HFF-Myc (cell line): ENCODE results near the gene IGFBP7.

Source experiments
- DNase-seq: peaks from one replicate; pipeline ENCODE4 v3.0.0-alpha.2; 2011; ENCODE audit warnings: low read depth; ENCODE audit errors: extremely low read depth
- H3K4me3 ChIP-seq: replicated peaks from 2 replicates; pipeline ENCODE4 v1.5.1; 2011; ENCODE audit warnings: low read depth, mild to moderate bottlenecking, control low read depth, low read length
- TF ChIP-seq, protein P1 (sequence below): IDR thresholded peaks from 2 replicates; pipeline ENCODE4 v1.5.1; 2012; ENCODE audit warnings: mild to moderate bottlenecking, low read depth, low read length, control low read depth; ENCODE audit errors: missing control alignments

Gene IGFBP7

DNA sequence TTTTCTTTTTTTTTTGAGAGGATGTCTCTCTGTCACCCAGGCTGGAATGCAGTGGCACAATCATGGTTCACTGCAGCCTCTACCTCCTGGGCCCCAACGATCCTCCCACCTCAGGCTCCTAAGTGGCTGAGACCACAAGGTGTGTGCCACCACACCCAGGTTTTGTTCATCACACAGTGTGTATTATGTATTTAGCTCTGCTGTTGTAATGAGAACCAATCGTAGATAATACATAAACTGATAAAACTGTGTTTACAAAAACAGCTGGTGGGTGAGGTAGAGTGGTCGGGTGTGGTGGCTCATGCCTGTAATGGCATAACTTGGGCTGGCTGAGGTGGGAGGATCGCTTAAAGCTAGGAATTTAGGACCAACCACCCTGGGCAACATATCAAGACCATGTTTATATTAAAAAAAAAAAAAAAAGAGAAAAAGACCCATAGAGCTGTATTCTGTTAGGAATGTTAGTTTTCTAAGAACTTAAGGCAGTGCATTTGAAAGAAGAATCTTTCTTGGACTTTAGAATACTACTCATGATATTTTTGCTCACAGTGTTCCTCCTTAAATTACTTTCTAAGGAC is 96.6 kb downstream of the IGFBP7 start:
- TF ChIP-seq, protein P1, sequence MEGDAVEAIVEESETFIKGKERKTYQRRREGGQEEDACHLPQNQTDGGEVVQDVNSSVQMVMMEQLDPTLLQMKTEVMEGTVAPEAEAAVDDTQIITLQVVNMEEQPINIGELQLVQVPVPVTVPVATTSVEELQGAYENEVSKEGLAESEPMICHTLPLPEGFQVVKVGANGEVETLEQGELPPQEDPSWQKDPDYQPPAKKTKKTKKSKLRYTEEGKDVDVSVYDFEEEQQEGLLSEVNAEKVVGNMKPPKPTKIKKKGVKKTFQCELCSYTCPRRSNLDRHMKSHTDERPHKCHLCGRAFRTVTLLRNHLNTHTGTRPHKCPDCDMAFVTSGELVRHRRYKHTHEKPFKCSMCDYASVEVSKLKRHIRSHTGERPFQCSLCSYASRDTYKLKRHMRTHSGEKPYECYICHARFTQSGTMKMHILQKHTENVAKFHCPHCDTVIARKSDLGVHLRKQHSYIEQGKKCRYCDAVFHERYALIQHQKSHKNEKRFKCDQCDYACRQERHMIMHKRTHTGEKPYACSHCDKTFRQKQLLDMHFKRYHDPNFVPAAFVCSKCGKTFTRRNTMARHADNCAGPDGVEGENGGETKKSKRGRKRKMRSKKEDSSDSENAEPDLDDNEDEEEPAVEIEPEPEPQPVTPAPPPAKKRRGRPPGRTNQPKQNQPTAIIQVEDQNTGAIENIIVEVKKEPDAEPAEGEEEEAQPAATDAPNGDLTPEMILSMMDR = no peak
- no peak for DNase-seq
- no peak overlapping the region for H3K4me3 ChIP-seq

DNA sequence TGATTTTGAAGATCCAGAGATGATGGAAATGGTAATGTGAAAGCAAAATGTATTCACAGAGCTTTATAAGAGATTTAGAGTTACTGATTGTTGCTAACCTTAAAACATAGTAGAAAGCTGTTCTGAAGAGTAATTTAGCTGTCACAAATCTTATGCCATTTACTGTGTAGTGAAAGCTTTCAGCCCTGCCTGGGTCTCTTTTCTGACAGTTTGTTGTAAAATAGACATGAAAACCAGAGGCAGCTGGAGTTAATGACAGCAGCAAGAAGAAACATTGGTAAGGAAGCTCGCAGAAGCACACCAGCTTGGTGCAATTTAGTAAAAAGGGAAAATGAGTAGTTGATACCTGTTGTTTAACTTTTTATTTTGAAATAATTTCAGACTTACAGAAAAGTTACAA is 110.4 kb downstream of the IGFBP7 start:
- H3K4me3 ChIP-seq = no peak overlapping the region
- DNase-seq = no peak
- TF ChIP-seq, protein P1 = no peak

- DNase-seq = no peak
- no peak overlapping the region for H3K4me3 ChIP-seq
- TF ChIP-seq, protein P1 = no peak
These were observed 114.7 kb downstream of the IGFBP7 start for GRCh38 chr4:56995525-56995924.

GRCh38 chr4:56990109-56990905 is 119.9 kb downstream of the IGFBP7 start:
- no peak overlapping the region for H3K4me3 ChIP-seq
- TF ChIP-seq, protein P1 = no peak
- DNase-seq = no peak

DNA sequence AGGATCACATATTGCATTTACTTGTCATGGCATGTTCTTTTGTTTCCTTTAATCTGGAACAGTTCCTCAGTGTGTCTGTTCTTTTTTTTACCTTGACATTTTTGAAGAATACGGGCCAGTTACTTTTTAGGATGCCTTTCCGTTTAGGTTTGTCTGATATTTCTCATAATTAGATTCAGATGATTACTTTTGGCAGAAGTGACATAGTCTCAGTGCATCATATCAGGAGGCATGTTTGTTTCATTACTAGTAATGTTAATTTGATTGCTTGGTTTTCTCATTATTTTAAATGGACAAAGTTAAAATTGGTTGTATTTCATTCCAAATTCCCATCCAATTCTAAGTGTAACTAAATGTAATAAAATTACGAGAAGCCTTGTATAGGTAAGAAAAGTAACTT is 123.2 kb downstream of the IGFBP7 start:
- DNase-seq = no peak
- TF ChIP-seq, protein P1 = no peak
- H3K4me3 ChIP-seq = no peak overlapping the region

DNA sequence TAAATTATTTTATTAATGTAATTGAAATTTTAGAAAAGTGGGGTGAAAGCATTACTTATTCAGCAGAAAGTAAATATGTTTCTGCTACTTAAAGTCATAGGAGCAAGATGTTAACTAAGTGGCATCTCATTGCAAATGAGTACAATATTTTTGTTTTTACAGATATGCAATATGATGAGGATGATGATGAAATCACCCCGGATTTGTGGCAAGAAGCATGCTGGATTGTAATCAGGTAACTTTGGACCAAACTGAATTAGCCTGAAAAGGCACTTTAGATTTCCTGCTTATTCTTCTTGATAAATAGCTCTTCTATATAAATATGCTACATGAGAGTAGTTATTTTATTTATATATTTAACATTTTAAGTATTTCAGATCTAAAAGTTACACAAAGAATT is 124.0 kb downstream of the IGFBP7 start:
- TF ChIP-seq, protein P1 = no peak
- DNase-seq = no peak
- no peak overlapping the region for H3K4me3 ChIP-seq
